DND-41 (cell line): ENCODE data around the gene FZD10.

Source experiments
- ATAC-seq: fragments of 200-7000 bp; cut with Tn5 transposase; 3 replicates; pipeline ENCODE4 v1.9.1; 2021; ENCODE audit warnings: low read depth; ENCODE audit not compliant: insufficient read depth
- DNase-seq: peaks from one replicate; pipeline ENCODE4 v3.0.0-alpha.2; 2020
- H2AFZ ChIP-seq: 2 replicates; pipeline ENCODE4 v1.6.0; 2012; ENCODE audit warnings: low read depth, low read length
- H3K27ac ChIP-seq: 2 replicates; pipeline ENCODE4 v1.5.1; 2012; ENCODE audit warnings: low read length, inconsistent platforms
- H3K27me3 ChIP-seq: fragments of 200-600 bp; sonication (generic); 2 replicates; pipeline ENCODE4 v1.6.0; 2012; ENCODE audit warnings: low read length, mild to moderate bottlenecking, inconsistent platforms; ENCODE audit not compliant: insufficient read depth, poor library complexity
- H3K36me3 ChIP-seq: 2 replicates; pipeline ENCODE4 v1.5.1; 2012; ENCODE audit warnings: low read length, inconsistent platforms; ENCODE audit not compliant: insufficient read depth
- H3K4me1 ChIP-seq: 2 replicates; pipeline ENCODE4 v1.5.1; 2012; ENCODE audit warnings: mild to moderate bottlenecking, low read length; ENCODE audit not compliant: insufficient read depth
- H3K4me2 ChIP-seq: 2 replicates; pipeline ENCODE4 v1.6.0; 2012; ENCODE audit warnings: mild to moderate bottlenecking, moderate library complexity, low read length, inconsistent platforms; ENCODE audit not compliant: insufficient read depth
- H3K4me3 ChIP-seq, 2 experiments: fragments of 200-600 bp in 1 of 2; shearing (Covaris generic) in 1 of 2; 2 replicates each; pipeline ENCODE4 v1.5.1; 2012 to 2016; ENCODE audit warnings: inconsistent platforms in 2 of 2, low read length in 2 of 2, mild to moderate bottlenecking in 2 of 2, low read depth in 1 of 2, moderate library complexity in 1 of 2
- H3K79me2 ChIP-seq: 2 replicates; pipeline ENCODE4 v1.6.0; 2012; ENCODE audit warnings: low read length, inconsistent platforms; ENCODE audit not compliant: insufficient read depth
- H3K9ac ChIP-seq: 2 replicates; pipeline ENCODE4 v1.6.0; 2012; ENCODE audit warnings: low read depth, mild to moderate bottlenecking, inconsistent platforms, low read length, moderate library complexity
- H3K9me3 ChIP-seq: 2 replicates; pipeline ENCODE4 v1.5.1; 2012; ENCODE audit warnings: low read length, moderate library complexity, mild to moderate bottlenecking, inconsistent platforms; ENCODE audit not compliant: insufficient read depth, severe bottlenecking
- H4K20me1 ChIP-seq: 2 replicates; pipeline ENCODE4 v1.6.0; 2012; ENCODE audit warnings: low read length; ENCODE audit not compliant: insufficient read depth
- CTCF ChIP-seq: IDR thresholded peaks from 2 replicates; pipeline ENCODE4 v1.5.1; 2012; ENCODE audit warnings: borderline replicate concordance, low read length, moderate library complexity, mild to moderate bottlenecking; ENCODE audit not compliant: poor library complexity, severe bottlenecking; ENCODE audit errors: extremely low read depth
- EZH2 ChIP-seq: IDR thresholded peaks from 3 replicates; pipeline ENCODE4 v1.6.1; 2012; ENCODE audit warnings: borderline replicate concordance, low read depth, mild to moderate bottlenecking, moderate library complexity, low read length, inconsistent platforms; ENCODE audit not compliant: severe bottlenecking

FZD10 gene

GRCh38 chr12:130122356-130122755, 39.9 kb upstream of the FZD10 start:
- no peak overlapping the region for H2AFZ ChIP-seq
- peaks cover 18% of the 10 kb centered on the region for H4K20me1 ChIP-seq
- no peak overlapping the region for H3K4me3 ChIP-seq
- no peaks in the 10 kb centered on the region for H3K36me3 ChIP-seq
- ATAC-seq (no peak), DNase-seq (no peak)
- no peaks in the 10 kb centered on the region for H3K9me3 ChIP-seq
- no peak overlapping the region for H3K9ac ChIP-seq
- H3K4me2 ChIP-seq = no peak overlapping the region
- TF ChIP-seq EZH2 (no peak), CTCF (no peak)
- H3K79me2 ChIP-seq = no peaks in the 10 kb centered on the region
- H3K27ac ChIP-seq = no peak overlapping the region
- peaks cover 7% of the 10 kb centered on the region for H3K27me3 ChIP-seq
- H3K4me1 ChIP-seq = no peaks in the 10 kb centered on the region

GRCh38 chr12:130124106-130124505, 38.2 kb upstream of the FZD10 start:
- no peak for ATAC-seq
- no peak overlapping the region for H2AFZ ChIP-seq

GRCh38 chr12:130124605-130125244, 37.5 kb upstream of the FZD10 start:
- ATAC-seq = no peak
- TF ChIP-seq CTCF (no peak), EZH2 (no peak)
- H3K9me3 ChIP-seq = no peaks in the 10 kb centered on the region

More at GRCh38 chr12:130124106-130124505, 38.2 kb upstream of the FZD10 start:
- Histone ChIP-seq H3K4me2 (no peak overlapping the region), H3K36me3 (no peaks in the 10 kb centered on the region), H3K79me2 (no peaks in the 10 kb centered on the region), H3K9me3 (no peaks in the 10 kb centered on the region), H3K27me3 (peaks cover 9% of the 10 kb centered on the region), H3K9ac (no peak overlapping the region), H3K4me3 (no peak overlapping the region), H3K27ac (no peak overlapping the region), H3K4me1 (no peaks in the 10 kb centered on the region), H4K20me1 (peaks cover 21% of the 10 kb centered on the region)
- no peak for DNase-seq
- TF ChIP-seq CTCF (no peak), EZH2 (no peak)

GRCh38 chr12:130126023-130126432, 36.2 kb upstream of the FZD10 start:
- H4K20me1 ChIP-seq = peaks cover 20% of the 10 kb centered on the region
- H3K4me3 ChIP-seq = no peak overlapping the region
- no peak overlapping the region for H3K4me2 ChIP-seq
- peaks cover 10% of the 10 kb centered on the region for H3K27me3 ChIP-seq
- no peak overlapping the region for H3K27ac ChIP-seq
- no peaks in the 10 kb centered on the region for H3K9me3 ChIP-seq
- no peak overlapping the region for H2AFZ ChIP-seq
- DNase-seq (no peak), ATAC-seq (no peak)
- no peak for TF ChIP-seq CTCF
- TF ChIP-seq EZH2 = no peak
- H3K36me3 ChIP-seq = no peaks in the 10 kb centered on the region
- no peaks in the 10 kb centered on the region for H3K4me1 ChIP-seq
- no peaks in the 10 kb centered on the region for H3K79me2 ChIP-seq
- no peak overlapping the region for H3K9ac ChIP-seq

More at GRCh38 chr12:130124605-130125244, 37.5 kb upstream of the FZD10 start:
- Histone ChIP-seq H3K4me1 (no peaks in the 10 kb centered on the region), H3K27me3 (peaks cover 10% of the 10 kb centered on the region), H2AFZ (no peak overlapping the region), H4K20me1 (peaks cover 24% of the 10 kb centered on the region), H3K9ac (no peak overlapping the region), H3K4me3 (no peak overlapping the region), H3K79me2 (no peaks in the 10 kb centered on the region), H3K27ac (no peak overlapping the region), H3K36me3 (no peaks in the 10 kb centered on the region), H3K4me2 (no peak overlapping the region)
- no peak for DNase-seq
